Endodermal cell (in vitro differentiated cells): ENCODE data around the gene JMJD1C. TPM values are rescaled to one million over a fixed set of nuclear protein-coding genes. Genes with fewer than 3 reads are reported as not detected.

Source experiments
- DNase-seq: peaks from one replicate; pipeline ENCODE4 v3.0.0-alpha.2; 2017
- H3K27ac ChIP-seq: 2 replicates; pipeline ENCODE4 v1.5.1; 2013; ENCODE audit warnings: mild to moderate bottlenecking, low read depth, low read length, moderate library complexity
- H3K27me3 ChIP-seq: 2 replicates; pipeline ENCODE4 v1.6.1; 2013; ENCODE audit warnings: mild to moderate bottlenecking, low read length, moderate library complexity; ENCODE audit not compliant: insufficient read depth, control insufficient read depth, poor library complexity, severe bottlenecking
- H3K36me3 ChIP-seq: 2 replicates; pipeline ENCODE4 v1.7.0; 2013; ENCODE audit warnings: mild to moderate bottlenecking, low read length, moderate library complexity; ENCODE audit not compliant: control insufficient read depth, insufficient read depth
- H3K4me1 ChIP-seq: one replicate; pipeline ENCODE4 v1.7.0; 2013; ENCODE audit warnings: low read length; ENCODE audit not compliant: control insufficient read depth, insufficient read depth
- H3K4me3 ChIP-seq: 2 replicates; pipeline ENCODE4 v1.5.1; 2013; ENCODE audit warnings: mild to moderate bottlenecking, low read length, moderate library complexity
- H3K9ac ChIP-seq: 2 replicates; pipeline ENCODE4 v1.6.1; 2013; ENCODE audit warnings: mild to moderate bottlenecking, low read length, moderate library complexity; ENCODE audit not compliant: poor library complexity, severe bottlenecking; ENCODE audit errors: extremely low read depth
- H3K9me3 ChIP-seq: 2 replicates; pipeline ENCODE4 v1.6.1; 2013; ENCODE audit warnings: mild to moderate bottlenecking, low read length, moderate library complexity; ENCODE audit not compliant: control insufficient read depth
- H3K27ac Mint-ChIP-seq: 2 replicates; pipeline ENCODE4 v1.8.0; 2020; ENCODE audit warnings: mixed read lengths
- H3K27me3 Mint-ChIP-seq: 2 replicates; pipeline ENCODE4 v1.8.0; 2021; ENCODE audit warnings: mild to moderate bottlenecking, mixed read lengths; ENCODE audit not compliant: insufficient read depth
- H3K36me3 Mint-ChIP-seq: 2 replicates; pipeline ENCODE4 v1.8.0; 2020; ENCODE audit warnings: low read depth, mixed read lengths
- H3K4me1 Mint-ChIP-seq: 2 replicates; pipeline ENCODE4 v1.8.0; 2020; ENCODE audit warnings: mixed read lengths
- H3K4me3 Mint-ChIP-seq: 2 replicates; pipeline ENCODE4 v1.8.0; 2020; ENCODE audit warnings: mild to moderate bottlenecking, moderate library complexity, mixed read lengths
- H3K9me3 Mint-ChIP-seq: 2 replicates; pipeline ENCODE4 v1.8.0; 2020; ENCODE audit warnings: mild to moderate bottlenecking, mixed read lengths
- WGBS, 2 experiments: methylation state at CpG; one replicate each; pipeline versions ENCODE4 v1.1.5 to v1.1.7; 2013; ENCODE audit warnings: missing lambda C conversion rate in 2 of 2, mixed read lengths in 1 of 2; ENCODE audit not compliant: insufficient coverage in 1 of 2, insufficient read length in 1 of 2; 5-methylcytosine and 5-hydroxymethylcytosine counted together
- total RNA-seq, 2 donors: library from RNA; stranded (reverse); fragmentation: NEBNext Ultra II Directional in 1 of 2; extraction: Animal tissue kit (Norgen Biotek cat#: 25700) in 1 of 2; gene quantifications; 2 replicates in 1 of 2; 3 replicates in 1 of 2; pipeline ENCODE4 v1.2.1, GENCODE V29; 2021
- TF ChIP-seq, protein P1 (sequence below): fragments of 200-600 bp; sonication (generic); conservative IDR thresholded peaks from 2 replicates; pipeline ENCODE4 v1.5.0; 2021; ENCODE audit warnings: antibody characterized with exemption, mild to moderate bottlenecking

JMJD1C gene
- total RNA-seq, 2 donors from 2014 or later = 91.3 to 114 TPM

DNA sequence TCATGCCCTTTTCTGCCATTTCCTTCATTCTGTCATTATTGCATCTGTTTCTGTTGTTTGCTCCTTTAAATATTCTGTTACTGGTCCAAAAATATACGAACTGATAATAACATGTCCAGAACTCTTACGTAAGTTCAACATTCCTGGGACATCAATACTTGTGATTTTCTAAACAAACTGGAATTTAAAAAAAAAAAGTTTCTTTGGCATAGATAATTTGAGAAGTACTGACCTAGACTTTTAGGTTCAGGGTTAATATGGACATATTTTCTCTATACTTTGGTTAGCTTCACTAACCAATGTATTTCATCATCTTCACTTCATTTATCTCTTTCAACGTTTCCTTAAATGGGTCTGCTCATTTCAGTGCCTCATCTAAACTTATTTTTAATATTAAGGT, 147.3 kb downstream of the JMJD1C start:
- Mint-ChIP-seq H3K27me3 (no peaks in the 10 kb centered on the region), H3K4me1 (peaks cover 40% of the 10 kb centered on the region), H3K36me3 (peaks cover 9% of the 10 kb centered on the region), H3K4me3 (no peak overlapping the region), H3K27ac (no peak overlapping the region), H3K9me3 (no peaks in the 10 kb centered on the region)
- Histone ChIP-seq H3K36me3 (peaks cover 2% of the 10 kb centered on the region), H3K27ac (no peak overlapping the region), H3K9ac (no peak overlapping the region), H3K9me3 (no peaks in the 10 kb centered on the region), H3K4me1 (peaks cover 12% of the 10 kb centered on the region), H3K4me3 (no peak overlapping the region), H3K27me3 (no peaks in the 10 kb centered on the region)
- TF ChIP-seq, protein P1, sequence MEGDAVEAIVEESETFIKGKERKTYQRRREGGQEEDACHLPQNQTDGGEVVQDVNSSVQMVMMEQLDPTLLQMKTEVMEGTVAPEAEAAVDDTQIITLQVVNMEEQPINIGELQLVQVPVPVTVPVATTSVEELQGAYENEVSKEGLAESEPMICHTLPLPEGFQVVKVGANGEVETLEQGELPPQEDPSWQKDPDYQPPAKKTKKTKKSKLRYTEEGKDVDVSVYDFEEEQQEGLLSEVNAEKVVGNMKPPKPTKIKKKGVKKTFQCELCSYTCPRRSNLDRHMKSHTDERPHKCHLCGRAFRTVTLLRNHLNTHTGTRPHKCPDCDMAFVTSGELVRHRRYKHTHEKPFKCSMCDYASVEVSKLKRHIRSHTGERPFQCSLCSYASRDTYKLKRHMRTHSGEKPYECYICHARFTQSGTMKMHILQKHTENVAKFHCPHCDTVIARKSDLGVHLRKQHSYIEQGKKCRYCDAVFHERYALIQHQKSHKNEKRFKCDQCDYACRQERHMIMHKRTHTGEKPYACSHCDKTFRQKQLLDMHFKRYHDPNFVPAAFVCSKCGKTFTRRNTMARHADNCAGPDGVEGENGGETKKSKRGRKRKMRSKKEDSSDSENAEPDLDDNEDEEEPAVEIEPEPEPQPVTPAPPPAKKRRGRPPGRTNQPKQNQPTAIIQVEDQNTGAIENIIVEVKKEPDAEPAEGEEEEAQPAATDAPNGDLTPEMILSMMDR = no peak
- WGBS, 2 experiments = 93% methylated on average over 3 of the region's 3 CpGs; no CpG with 5 or more reads in 1 of the 2 experiments
- no peak for DNase-seq

DNA sequence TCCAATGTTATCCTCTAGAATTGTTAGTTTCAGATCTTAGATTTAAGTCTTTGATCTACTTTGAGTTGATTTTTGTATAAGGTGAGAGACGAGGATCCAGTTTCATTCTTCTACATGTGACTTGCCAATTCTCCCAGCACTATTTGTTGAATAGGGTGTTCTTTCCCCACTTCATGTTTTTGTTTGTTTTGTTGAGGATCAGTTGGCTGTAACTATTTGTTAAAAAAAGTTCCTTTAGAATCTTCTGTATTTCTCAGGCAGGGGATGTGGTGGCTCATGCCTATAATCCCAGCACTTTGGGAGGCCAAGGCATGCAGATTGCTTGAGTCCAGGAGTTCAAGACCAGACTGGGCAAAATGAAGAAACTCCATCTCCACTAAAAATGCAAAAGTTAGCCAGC, 151.8 kb downstream of the JMJD1C start:
- peaks cover 18% of the 10 kb centered on the region for H3K36me3 Mint-ChIP-seq
- TF ChIP-seq, protein P1 = no peak
- no peak for DNase-seq
- Histone ChIP-seq H3K36me3 (peaks cover 4% of the 10 kb centered on the region), H3K27me3 (no peaks in the 10 kb centered on the region), H3K4me3 (no peak overlapping the region), H3K9me3 (no peaks in the 10 kb centered on the region), H3K9ac (no peak overlapping the region), H3K27ac (no peak overlapping the region), H3K4me1 (peaks cover 5% of the 10 kb centered on the region)
- peaks cover 15% of the 10 kb centered on the region for H3K4me1 Mint-ChIP-seq
- H3K9me3 Mint-ChIP-seq = peaks cover 3% of the 10 kb centered on the region
- peak overlapping the region; percentile 76 for H3K27ac Mint-ChIP-seq
- no peaks in the 10 kb centered on the region for H3K27me3 Mint-ChIP-seq
- 71 to 80% methylated on average over 1 of the region's 1 CpG for WGBS, 2 experiments
- no peak overlapping the region for H3K4me3 Mint-ChIP-seq

DNA sequence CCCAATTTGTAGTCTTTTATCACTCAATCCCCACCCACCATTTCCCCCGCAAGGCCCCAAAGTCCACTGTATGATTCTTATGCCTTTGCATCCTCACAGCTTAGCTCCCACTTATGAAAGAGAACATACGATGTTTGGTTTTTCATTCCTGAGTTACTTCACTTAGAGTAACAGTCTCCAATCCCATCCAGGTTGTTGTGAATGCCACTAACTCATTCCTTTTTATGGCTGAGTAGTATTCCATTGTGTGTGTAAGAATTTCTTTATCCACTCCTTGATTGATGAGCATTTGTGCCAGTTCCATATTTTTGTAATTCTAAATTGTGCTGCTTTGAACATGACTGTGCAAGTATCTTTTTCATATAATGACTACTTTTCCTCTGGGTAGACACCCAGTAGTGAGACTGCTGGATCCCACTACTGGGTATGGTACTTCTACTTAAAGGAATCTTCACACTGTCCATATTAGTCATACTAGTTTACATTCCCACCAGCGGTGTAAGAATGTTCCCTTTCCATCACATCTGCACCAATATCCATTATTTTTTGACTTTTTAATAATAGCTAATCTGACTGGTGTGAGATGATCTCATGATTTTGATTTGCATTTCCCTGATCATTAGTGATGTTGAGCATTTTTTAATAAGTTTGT, 152.6 kb downstream of the JMJD1C start:
- Histone ChIP-seq H3K4me3 (no peak overlapping the region), H3K27me3 (no peaks in the 10 kb centered on the region), H3K9ac (no peak overlapping the region), H3K27ac (no peak overlapping the region), H3K4me1 (peaks cover 5% of the 10 kb centered on the region), H3K36me3 (peaks cover 4% of the 10 kb centered on the region), H3K9me3 (no peaks in the 10 kb centered on the region)
- no peak for DNase-seq
- Mint-ChIP-seq H3K36me3 (peaks cover 18% of the 10 kb centered on the region), H3K27me3 (no peaks in the 10 kb centered on the region), H3K27ac (peak overlapping the region; percentile 76), H3K4me3 (no peak overlapping the region), H3K4me1 (peaks cover 19% of the 10 kb centered on the region), H3K9me3 (peaks cover 3% of the 10 kb centered on the region)
- 95 to 98% methylated on average over 2 to 3 of the region's 3 CpGs for WGBS, 2 experiments
- TF ChIP-seq, protein P1 = no peak
